A673 (cell line): Measurements from ENCODE around the gene CACNA1A. TPM values are rescaled to one million over a fixed set of nuclear protein-coding genes. Genes with fewer than 3 reads are reported as not detected.
"Not testable (repeated sequence)": the region's sequence is repeated elsewhere in the genome, so short reads cannot be mapped to it uniquely, and the experiment has no call there.

ENCODE experiments used
- BruUV-seq: library from RNA; stranded (reverse); fragments of 400-500 nt; replicated peaks from 2 replicates; lab custom pipeline; 2021; lab: Mats Ljungman, UMichigan
- CTCF ChIA-PET: fragments of 300-600 bp; sonication (Branson Sonifier 250); formaldehyde crosslinking; loops from one replicate; lab custom pipeline; 2022; ENCODE audit warnings: antibody characterized with exemption; lab: Charles Lee
- POLR2A ChIA-PET: fragments of 300-600 bp; sonication (Branson Sonifier 250); formaldehyde crosslinking; loops from one replicate; lab custom pipeline; 2022; ENCODE audit warnings: antibody characterized with exemption; ENCODE audit not compliant: low non-redundant PET; lab: Charles Lee
- DNase-seq: peaks from one replicate; pipeline ENCODE4 v3.0.0-alpha.2; 2015; ENCODE audit warnings: low spot score
- H3K27ac ChIP-seq: fragments of 200-600 bp; sonication (generic); 2 replicates; pipeline ENCODE4 v1.5.1; 2016; ENCODE audit warnings: mixed run types, low read depth, mild to moderate bottlenecking, mixed read lengths, antibody characterized with exemption, low read length; ENCODE audit not compliant: poor library complexity, severe bottlenecking
- H3K27me3 ChIP-seq: fragments of 200-600 bp; sonication (generic); replicated peaks from 2 replicates; pipeline ENCODE4 v1.6.1; 2017; ENCODE audit warnings: mixed run types, low read depth, mild to moderate bottlenecking, mixed read lengths, antibody characterized with exemption, low read length; ENCODE audit not compliant: insufficient read depth, poor library complexity
- H3K36me3 ChIP-seq: fragments of 200-600 bp; sonication (generic); 2 replicates; pipeline ENCODE4 v1.6.1; 2016; ENCODE audit warnings: mixed run types, mild to moderate bottlenecking, mixed read lengths, antibody characterized with exemption, low read length; ENCODE audit not compliant: insufficient read depth, poor library complexity, severe bottlenecking
- H3K4me1 ChIP-seq: fragments of 200-600 bp; sonication (generic); 2 replicates; pipeline ENCODE4 v1.6.1; 2017; ENCODE audit warnings: mixed run types, mild to moderate bottlenecking, mixed read lengths, antibody characterized with exemption, low read length; ENCODE audit not compliant: insufficient read depth, poor library complexity, severe bottlenecking
- H3K4me3 ChIP-seq: fragments of 200-600 bp; sonication (generic); 2 replicates; pipeline ENCODE4 v1.5.1; 2016; ENCODE audit warnings: low read depth, mixed run types, mild to moderate bottlenecking, mixed read lengths, low read length; ENCODE audit not compliant: poor library complexity, severe bottlenecking
- H3K9me3 ChIP-seq: fragments of 200-600 bp; sonication (generic); 2 replicates; pipeline ENCODE4 v1.6.1; 2016; ENCODE audit warnings: mixed run types, low read depth, mild to moderate bottlenecking, mixed read lengths, antibody characterized with exemption, low read length; ENCODE audit not compliant: poor library complexity, severe bottlenecking
- CTCF ChIP-seq: fragments of 300-800, 200-600 bp; sonication (generic); conservative IDR thresholded peaks from 2 replicates; pipeline ENCODE4 v1.5.1; 2017; ENCODE audit warnings: low read depth, mild to moderate bottlenecking, antibody characterized with exemption, low read length, moderate library complexity, mixed read lengths
- EZH2 ChIP-seq: fragments of 200-600 bp; sonication (generic); IDR thresholded peaks from 2 replicates; pipeline ENCODE4 v1.6.1; 2017; ENCODE audit warnings: borderline replicate concordance, low read depth, mild to moderate bottlenecking, mixed read lengths, antibody characterized with exemption, low read length; ENCODE audit not compliant: poor library complexity, severe bottlenecking
- intact Hi-C: fragments of 100-400 bp; cut with micrococcal nuclease; formaldehyde crosslinking; loops from one replicate; pipeline ENCODE4 v1.10.0; 2022; ENCODE audit not compliant: unreplicated experiment
- total RNA-seq: library from RNA; stranded (reverse); gene quantifications from 2 replicates; pipeline ENCODE4 v1.2.3, GENCODE V29; 2021

The CACNA1A gene
- total RNA-seq, 1 experiment from 2014 or later = 3.2 TPM

- ChIA-PET CTCF (interaction anchor here (0.6 to 1.5 kb wide), 7 partner anchors 12 to 285 kb away, joined by 3 to 15 read pairs (median 5); no protein-coding TSS in a partner anchor), POLR2A (interaction anchor here (0.6 kb wide), 1 partner anchor 116 kb away, joined by 12 read pairs; no protein-coding TSS in a partner anchor)
- no TSS peak for BruUV-seq
- no peaks in the 10 kb centered on the region for H3K27me3 ChIP-seq
- intact Hi-C loops = loop anchor here (1.0 to 5.0 kb wide), 2 partner anchors 68 to 285 kb away; no protein-coding TSS in a partner anchor
- TF ChIP-seq CTCF (peak; percentile 65), EZH2 (no peak)
- H3K9me3 ChIP-seq = no peaks in the 10 kb centered on the region
- H3K4me1 ChIP-seq = no peaks in the 10 kb centered on the region
- no peak overlapping the region for H3K4me3 ChIP-seq
- no peaks in the 10 kb centered on the region for H3K36me3 ChIP-seq
- H3K27ac ChIP-seq = no peak overlapping the region
- peak; percentile 71 for DNase-seq
These were observed 243.8 kb downstream of the CACNA1A start for GRCh38 chr19:13262450-13262849.

- no TSS peak for BruUV-seq
- Histone ChIP-seq H3K27ac (no peak overlapping the region), H3K4me1 (no peaks in the 10 kb centered on the region), H3K4me3 (no peak overlapping the region), H3K9me3 (no peaks in the 10 kb centered on the region), H3K27me3 (no peaks in the 10 kb centered on the region), H3K36me3 (no peaks in the 10 kb centered on the region)
- TF ChIP-seq CTCF = no peak
- TF ChIP-seq EZH2 = no peak
- ChIA-PET CTCF (interaction anchor here (0.6 kb wide), 1 partner anchor 679 kb away, joined by 3 read pairs; no protein-coding TSS in a partner anchor), POLR2A (no interaction called here)
- no peak for DNase-seq
- intact Hi-C loops = loop anchor here (5.0 kb wide), 1 partner anchor 284 kb away; no protein-coding TSS in a partner anchor
These were observed 245.2 kb downstream of the CACNA1A start for GRCh38 chr19:13260883-13261653.

GRCh38 chr19:13256918-13257317 is 249.4 kb downstream of the CACNA1A start:
- TF ChIP-seq CTCF (no peak), EZH2 (no peak)
- BruUV-seq = no TSS peak
- no peak for DNase-seq
- ChIA-PET CTCF (no interaction called here), POLR2A (no interaction called here)
- Histone ChIP-seq H3K4me3 (no peak overlapping the region), H3K9me3 (no peaks in the 10 kb centered on the region), H3K27me3 (no peaks in the 10 kb centered on the region), H3K36me3 (no peaks in the 10 kb centered on the region), H3K27ac (no peak overlapping the region), H3K4me1 (no peaks in the 10 kb centered on the region)
- intact Hi-C loops = no loop called here

- H3K4me3 ChIP-seq, BruUV-seq, H3K27me3 ChIP-seq, POLR2A ChIA-PET, CTCF ChIA-PET, H3K36me3 ChIP-seq, H3K4me1 ChIP-seq, H3K27ac ChIP-seq, H3K9me3 ChIP-seq, DNase-seq, intact Hi-C loops: not testable (repeated sequence)
These were observed 249.9 kb downstream of the CACNA1A start for GRCh38 chr19:13256398-13256797.
